ENCODE results near the gene PROSER3.
"Not testable (repeated sequence)": the region's sequence is repeated elsewhere in the genome, so short reads cannot be mapped to it uniquely, and the experiment has no call there.

The PROSER3 gene

GRCh38 chr19:35722461-35722860 is 35.5 kb upstream of the PROSER3 start:
- DNase-seq (ENCODE audit: low read depth in 2 of 2), result no peak

- DNase-seq (ENCODE audit: low read depth in 2 of 2), result no peak
Measured at GRCh38 chr19:35722897-35723296, 35.1 kb upstream of the PROSER3 start.

DNA sequence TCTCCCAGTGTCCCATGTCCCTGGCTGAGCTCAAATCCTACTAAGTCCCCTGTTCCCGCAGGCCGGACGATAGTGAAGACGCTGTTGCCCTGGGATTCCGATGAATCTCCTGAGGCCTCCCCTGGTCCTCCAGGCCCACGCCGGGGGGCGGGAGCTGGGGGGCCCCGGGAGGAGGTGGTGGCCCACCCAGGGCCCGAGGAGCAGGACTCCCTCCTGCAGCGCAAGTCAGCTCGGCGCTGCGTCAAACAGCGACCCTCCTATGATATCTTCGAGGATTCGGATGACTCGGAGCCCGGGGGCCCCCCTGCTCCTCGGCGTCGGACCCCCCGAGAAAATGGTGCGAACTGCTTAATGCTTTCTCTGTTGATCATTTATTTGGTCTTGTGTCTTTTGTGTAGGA is 34.3 kb upstream of the PROSER3 start:
- no peak for DNase-seq (ENCODE audit: low read depth in 2 of 2)

DNA sequence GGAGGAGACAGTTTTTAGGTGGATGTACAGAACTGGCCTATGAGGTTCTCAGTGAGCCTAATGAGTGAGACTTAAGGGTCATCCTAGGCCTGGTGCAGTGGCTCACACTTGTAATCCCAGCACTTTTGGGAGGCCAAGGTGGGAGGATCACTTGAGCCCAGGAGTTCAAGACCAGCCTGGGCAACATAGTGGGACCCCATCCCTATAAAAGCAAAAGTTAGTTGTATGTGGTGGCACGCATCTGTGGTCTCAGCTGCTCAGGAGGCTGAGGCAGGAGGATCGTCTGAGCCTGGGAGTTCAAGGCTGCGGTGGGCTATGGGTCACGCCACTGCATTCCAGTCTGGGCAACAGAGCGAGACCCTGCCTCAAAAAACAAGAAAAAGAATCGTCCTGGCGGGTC is 33.8 kb upstream of the PROSER3 start:
- not testable (repeated sequence) for DNase-seq (ENCODE audit: low read depth in 2 of 2)

GRCh38 chr19:35724560-35724959 is 33.4 kb upstream of the PROSER3 start:
- DNase-seq (ENCODE audit: low read depth in 2 of 2), result no peak

DNA sequence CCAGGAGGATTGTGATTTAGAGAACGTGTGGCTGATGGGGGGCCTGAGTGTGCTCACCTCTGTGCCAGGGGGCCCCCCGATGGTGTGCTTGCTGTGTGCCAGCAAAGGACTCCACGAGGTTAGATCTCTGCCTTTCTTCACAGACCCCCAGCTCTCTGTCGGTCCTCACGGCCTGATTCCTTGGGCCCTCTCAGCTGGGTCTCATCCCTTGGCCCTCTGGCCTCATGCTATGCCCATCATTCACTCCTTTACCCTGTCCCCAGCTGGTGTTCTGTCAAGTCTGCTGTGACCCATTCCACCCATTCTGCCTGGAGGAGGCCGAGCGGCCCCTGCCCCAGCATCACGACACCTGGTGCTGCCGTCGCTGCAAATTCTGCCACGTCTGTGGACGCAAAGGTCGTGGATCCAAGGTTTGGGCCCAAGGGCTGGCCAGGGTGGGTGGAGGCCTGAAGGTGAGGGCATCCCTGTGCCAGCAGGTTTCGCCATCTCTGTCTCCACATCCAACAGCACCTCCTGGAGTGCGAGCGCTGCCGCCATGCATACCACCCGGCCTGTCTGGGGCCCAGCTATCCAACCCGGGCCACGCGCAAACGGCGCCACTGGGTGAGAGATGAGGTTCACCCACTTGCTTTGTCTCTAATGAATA is 32.6 kb upstream of the PROSER3 start:
- DNase-seq (ENCODE audit: low read depth in 2 of 2), result no peak

DNA sequence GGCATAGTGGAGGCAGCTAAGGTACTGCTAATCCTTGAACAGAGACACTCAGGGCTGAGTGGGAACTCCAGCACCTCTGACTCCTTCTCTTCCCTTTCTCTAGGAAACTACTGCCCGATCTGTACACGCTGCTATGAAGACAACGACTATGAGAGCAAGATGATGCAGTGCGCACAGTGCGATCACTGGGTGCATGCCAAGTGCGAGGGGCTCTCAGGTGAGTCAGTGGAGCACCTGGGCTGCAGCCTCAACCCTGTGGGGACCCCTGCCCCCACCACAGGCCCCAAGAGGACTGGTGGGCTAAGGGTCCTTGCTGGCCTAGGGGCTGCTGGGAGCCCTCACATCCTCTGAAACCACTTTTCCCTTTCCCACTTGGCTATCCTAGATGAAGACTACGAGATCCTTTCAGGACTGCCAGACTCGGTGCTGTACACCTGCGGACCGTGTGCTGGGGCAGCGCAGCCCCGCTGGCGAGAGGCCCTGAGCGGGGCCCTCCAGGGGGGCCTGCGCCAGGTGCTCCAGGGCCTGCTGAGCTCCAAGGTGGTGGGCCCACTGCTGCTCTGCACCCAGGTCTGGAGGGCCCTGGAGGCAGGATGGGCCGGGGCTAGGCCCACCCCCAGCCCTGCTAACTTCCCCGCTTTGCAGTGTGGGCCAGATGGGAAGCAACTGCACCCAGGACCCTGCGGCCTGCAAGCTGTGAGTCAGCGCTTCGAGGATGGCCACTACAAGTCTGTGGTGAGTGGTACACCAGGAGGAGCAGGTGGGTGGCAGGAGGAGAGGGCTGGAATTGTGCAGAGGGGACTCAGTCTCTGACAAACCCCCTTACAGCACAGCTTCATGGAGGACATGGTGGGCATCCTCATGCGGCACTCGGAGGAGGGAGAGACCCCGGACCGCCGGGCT is 30.7 kb upstream of the PROSER3 start:
- no peak for DNase-seq (ENCODE audit: low read depth in 2 of 2)

DNA sequence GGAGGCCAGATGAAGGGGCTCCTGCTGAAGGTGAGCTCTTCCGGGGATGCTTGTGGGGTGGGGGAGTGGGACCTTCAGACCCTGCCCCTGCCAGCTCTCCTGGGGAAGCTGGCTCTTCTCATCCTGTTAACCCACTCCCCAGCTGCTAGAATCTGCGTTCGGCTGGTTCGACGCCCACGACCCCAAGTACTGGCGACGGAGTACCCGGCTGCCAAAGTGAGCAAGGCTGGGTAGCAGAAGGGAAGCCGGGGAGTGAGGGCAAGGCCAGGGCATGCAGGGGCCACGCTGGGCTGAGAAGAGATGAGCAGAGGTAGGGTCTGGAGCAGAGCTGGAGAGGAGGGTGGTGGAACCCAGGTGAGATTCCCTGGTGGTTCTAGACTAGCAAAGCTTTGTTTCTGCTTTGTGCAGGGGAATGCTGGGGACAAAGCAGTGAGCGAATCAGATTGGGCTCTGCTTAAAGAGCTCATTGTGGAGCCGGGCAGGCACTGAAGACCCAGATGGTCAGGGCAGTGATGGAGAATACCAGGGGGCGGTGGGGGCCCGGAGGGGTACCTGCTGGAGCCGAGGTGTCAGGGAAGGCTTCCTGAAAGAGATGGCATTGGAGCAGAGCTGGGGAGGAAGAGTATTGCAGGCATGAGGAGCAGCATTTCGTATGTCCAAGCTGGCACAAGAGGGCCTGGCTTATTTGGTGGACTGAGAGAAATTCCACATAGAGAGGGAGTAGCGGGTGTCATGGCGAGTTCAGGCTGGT is 29.8 kb upstream of the PROSER3 start:
- no peak for DNase-seq (ENCODE audit: low read depth in 2 of 2)

GRCh38 chr19:35729021-35729420 is 29.0 kb upstream of the PROSER3 start:
- no peak for DNase-seq (ENCODE audit: low read depth in 2 of 2)

GRCh38 chr19:35729763-35730162 is 28.2 kb upstream of the PROSER3 start:
- DNase-seq (ENCODE audit: low read depth in 2 of 2), result no peak

GRCh38 chr19:35730326-35730725 is 27.6 kb upstream of the PROSER3 start:
- DNase-seq (ENCODE audit: low read depth in 2 of 2), result no peak

DNA sequence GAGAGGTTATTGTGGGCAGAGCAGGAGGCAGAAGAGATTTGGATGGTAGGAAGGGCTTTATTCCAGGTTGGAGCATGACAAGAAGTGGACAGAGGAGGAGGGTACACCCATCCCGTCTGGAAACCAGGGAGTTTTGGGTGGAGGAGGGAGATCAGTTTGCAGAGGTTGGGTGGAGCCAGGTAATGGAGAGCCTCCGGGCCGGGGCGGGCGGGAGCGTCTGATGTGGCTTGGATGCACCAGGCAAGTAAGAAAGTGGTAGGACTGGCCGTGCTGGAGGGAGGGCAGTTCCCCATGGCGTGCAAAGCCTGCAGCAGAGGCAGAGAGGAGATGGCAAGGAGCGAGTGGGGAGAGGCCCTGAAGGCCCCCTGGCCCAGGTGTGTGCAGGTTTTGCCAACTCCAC is 26.6 kb upstream of the PROSER3 start:
- no peak for DNase-seq (ENCODE audit: low read depth in 2 of 2)

DNA sequence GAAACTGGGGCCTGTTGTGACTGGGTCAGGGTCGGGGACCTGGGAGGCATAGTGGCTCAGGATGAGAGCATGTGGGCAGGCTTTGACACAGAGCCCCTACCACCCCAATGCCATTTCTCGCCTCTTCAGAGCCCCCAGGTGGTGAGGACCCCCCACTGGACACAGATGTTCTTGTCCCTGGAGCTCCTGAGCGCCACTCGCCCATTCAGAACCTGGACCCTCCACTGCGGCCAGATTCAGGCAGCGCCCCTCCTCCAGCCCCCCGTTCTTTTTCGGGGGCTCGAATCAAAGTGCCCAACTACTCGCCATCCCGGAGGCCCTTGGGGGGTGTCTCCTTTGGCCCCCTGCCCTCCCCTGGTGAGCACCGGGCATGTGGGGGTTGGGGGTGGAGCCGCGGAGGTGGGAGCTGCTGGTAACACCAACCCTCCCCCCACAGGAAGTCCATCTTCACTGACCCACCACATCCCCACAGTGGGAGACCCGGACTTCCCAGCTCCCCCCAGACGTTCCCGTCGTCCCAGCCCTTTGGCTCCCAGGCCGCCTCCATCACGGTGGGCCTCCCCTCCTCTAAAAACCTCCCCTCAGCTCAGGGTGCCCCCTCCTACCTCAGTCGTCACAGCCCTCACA is 26.1 kb upstream of the PROSER3 start:
- DNase-seq (ENCODE audit: low read depth in 2 of 2), result no peak

- DNase-seq (ENCODE audit: low read depth in 2 of 2), result no peak
Measured at GRCh38 chr19:35732540-35733179, 25.3 kb upstream of the PROSER3 start.

- DNase-seq (ENCODE audit: low read depth in 2 of 2), result no peak
Measured at GRCh38 chr19:35733180-35734125, 24.5 kb upstream of the PROSER3 start.

DNA sequence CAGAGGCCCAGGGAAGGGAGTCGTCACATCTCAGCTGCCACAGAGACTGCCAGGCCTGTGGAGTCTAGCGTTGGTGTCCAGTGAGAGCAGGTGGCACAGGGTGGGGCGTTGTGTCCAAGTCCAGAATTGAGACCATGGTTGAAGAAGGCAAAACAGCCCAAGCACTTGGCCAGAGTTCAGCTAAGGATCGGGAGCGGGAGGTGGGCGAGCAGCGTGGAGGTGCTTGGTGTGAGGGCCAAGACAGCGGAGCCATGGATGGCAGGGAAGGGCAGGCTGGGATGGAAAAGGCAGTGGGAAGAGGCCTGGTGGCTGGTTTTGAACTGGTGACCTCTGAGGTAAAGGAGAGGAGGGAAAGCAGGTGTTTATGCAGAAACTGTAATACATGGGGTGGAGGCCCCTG is 23.7 kb upstream of the PROSER3 start:
- DNase-seq (ENCODE audit: low read depth in 2 of 2), result no peak

GRCh38 chr19:35734889-35735288 is 23.1 kb upstream of the PROSER3 start:
- no peak for DNase-seq (ENCODE audit: low read depth in 2 of 2)

DNA sequence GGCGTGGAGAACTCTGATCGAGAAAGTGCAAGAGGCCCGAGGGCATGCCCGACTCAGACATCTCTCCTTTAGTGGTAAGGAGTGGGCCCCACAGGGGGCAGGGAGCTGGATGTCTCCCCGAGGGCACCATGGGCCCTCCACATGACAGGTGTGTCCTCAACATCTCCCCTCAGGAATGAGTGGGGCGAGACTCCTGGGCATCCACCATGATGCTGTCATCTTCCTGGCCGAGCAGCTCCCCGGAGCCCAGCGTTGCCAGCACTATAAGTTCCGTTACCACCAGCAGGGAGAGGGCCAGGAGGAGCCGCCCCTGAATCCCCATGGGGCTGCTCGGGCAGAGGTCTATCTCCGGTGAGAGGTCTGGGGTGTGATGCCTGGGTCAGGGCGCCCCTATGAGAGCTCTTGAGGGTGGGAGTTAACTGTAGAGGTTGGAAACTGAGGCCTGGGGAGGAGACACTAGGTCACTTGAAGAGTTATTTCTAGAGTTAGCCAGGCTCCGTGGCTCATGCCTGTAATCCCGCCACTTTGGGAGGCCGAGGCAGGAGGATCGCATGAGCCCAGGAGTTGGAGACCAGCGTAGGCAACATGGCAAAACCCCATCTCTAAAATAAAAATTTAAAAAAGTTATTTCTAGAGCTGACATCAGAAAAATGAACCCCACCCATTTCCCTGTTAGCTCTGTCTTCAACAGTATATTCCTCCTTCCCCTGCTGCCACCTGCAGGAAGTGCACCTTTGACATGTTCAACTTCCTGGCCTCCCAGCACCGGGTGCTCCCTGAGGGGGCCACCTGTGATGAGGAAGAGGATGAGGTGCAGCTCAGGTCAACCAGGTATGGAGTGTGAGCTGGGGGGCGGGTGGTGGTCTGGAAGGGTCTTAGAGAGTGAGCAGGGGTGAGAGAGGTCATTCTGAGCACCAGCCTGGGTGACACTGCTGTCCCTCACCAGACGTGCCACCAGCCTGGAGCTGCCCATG is 20.8 kb upstream of the PROSER3 start:
- DNase-seq (ENCODE audit: low read depth in 2 of 2), result no peak
